OCI-LY7 (cell line): Measurements from ENCODE around the gene CTNNBL1. TPM values are rescaled to one million over a fixed set of nuclear protein-coding genes. Genes with fewer than 3 reads are reported as not detected.

Experiments
- BruUV-seq: library from RNA; stranded (reverse); fragments of 400-500 nt; replicated peaks from 2 replicates; lab custom pipeline; 2021; lab: Mats Ljungman, UMichigan
- CTCF ChIA-PET: fragments of 300-600 bp; sonication (Branson Sonifier 250); formaldehyde crosslinking; loops from one replicate; lab custom pipeline; 2022; ENCODE audit warnings: antibody characterized with exemption; ENCODE audit not compliant: unreplicated experiment; lab: Charles Lee
- POLR2A ChIA-PET: fragments of 300-600 bp; sonication (Branson Sonifier 250); formaldehyde crosslinking; loops from one replicate; lab custom pipeline; 2022; ENCODE audit warnings: antibody characterized with exemption; lab: Charles Lee
- DNase-seq: peaks from one replicate; pipeline ENCODE4 v3.0.0-alpha.2; 2015; ENCODE audit warnings: low spot score
- H2AFZ ChIP-seq: fragments of 200-600 bp; sonication (generic), shearing (Covaris generic); 2 replicates; pipeline ENCODE4 v1.6.1; 2014; ENCODE audit warnings: mild to moderate bottlenecking, antibody characterized with exemption, low read length, moderate library complexity
- H3K27ac ChIP-seq: fragments of 200-600 bp; sonication (generic); 2 replicates; pipeline ENCODE4 v1.5.1; 2014; ENCODE audit warnings: mixed run types, low read depth, mild to moderate bottlenecking, moderate library complexity, low read length, inconsistent platforms; ENCODE audit not compliant: poor library complexity, severe bottlenecking
- H3K36me3 ChIP-seq: fragments of 200-600 bp; sonication (generic); 2 replicates; pipeline ENCODE4 v1.6.1; 2014; ENCODE audit warnings: mild to moderate bottlenecking, antibody characterized with exemption, low read length, moderate library complexity, mixed read lengths; ENCODE audit not compliant: insufficient read depth
- H3K4me1 ChIP-seq: fragments of 200-600 bp; sonication (generic); 2 replicates; pipeline ENCODE4 v1.5.1; 2014; ENCODE audit warnings: mild to moderate bottlenecking, low read length; ENCODE audit not compliant: insufficient read depth, poor library complexity, severe bottlenecking
- H3K4me2 ChIP-seq: fragments of 200-600 bp; sonication (generic); 2 replicates; pipeline ENCODE4 v1.6.1; 2014; ENCODE audit warnings: mild to moderate bottlenecking, low read length
- H3K4me3 ChIP-seq: fragments of 200-600 bp; sonication (generic); 2 replicates; pipeline ENCODE4 v1.5.1; 2014; ENCODE audit warnings: mild to moderate bottlenecking, low read depth, low read length; ENCODE audit not compliant: poor library complexity, severe bottlenecking
- H3K79me2 ChIP-seq: fragments of 200-600 bp; sonication (generic); 2 replicates; pipeline ENCODE4 v1.6.1; 2016; ENCODE audit warnings: low read depth, mild to moderate bottlenecking, low read length, moderate library complexity, mixed read lengths; ENCODE audit not compliant: insufficient read depth
- H3K9me2 ChIP-seq: fragments of 200-600 bp; sonication (generic); 2 replicates; pipeline ENCODE4 v1.6.1; 2016; ENCODE audit warnings: mild to moderate bottlenecking, low read length, mixed read lengths; ENCODE audit not compliant: insufficient read depth
- H3K9me3 ChIP-seq: fragments of 200-600 bp; sonication (generic); 2 replicates; pipeline ENCODE4 v1.6.1; 2014; ENCODE audit warnings: mild to moderate bottlenecking, mixed run types, low read length, mixed read lengths
- H4K20me1 ChIP-seq: fragments of 200-600 bp; sonication (generic); 2 replicates; pipeline ENCODE4 v1.6.1; 2014; ENCODE audit warnings: mild to moderate bottlenecking, antibody characterized with exemption, low read length, moderate library complexity, mixed read lengths; ENCODE audit not compliant: insufficient read depth
- EZH2phosphoT487 ChIP-seq: fragments of 200-600 bp; sonication (generic); IDR thresholded peaks from 2 replicates; pipeline ENCODE4 v1.6.1; 2018; ENCODE audit warnings: low read depth, borderline replicate concordance, mild to moderate bottlenecking, mixed run types, antibody characterized with exemption, low read length, moderate library complexity, mixed read lengths
- intact Hi-C: fragments of 100-400 bp; cut with micrococcal nuclease; formaldehyde crosslinking; loops from one replicate; pipeline ENCODE4 v1.10.0; 2022; ENCODE audit not compliant: unreplicated experiment
- total RNA-seq, 2 experiments: library from RNA; depleted of rRNA in 1 of 2; stranded (reverse); fragments of >200 nt in 1 of 2; shearing (Covaris generic) in 1 of 2; gene quantifications; 2 replicates each; pipeline ENCODE4 v1.2.3, GENCODE V29; 2014 to 2022
- TF ChIP-seq, protein P1 (sequence below): fragments of 200-600 bp; sonication (generic); conservative IDR thresholded peaks from 2 replicates; pipeline ENCODE4 v1.5.1; 2014; ENCODE audit warnings: mild to moderate bottlenecking, antibody characterized with exemption, low read length, moderate library complexity, mixed read lengths

The CTNNBL1 gene
- total RNA-seq, 2 experiments from 2014 or later: 38.0 to 90.0 TPM

GRCh38 chr20:37711994-37712964, 18.4 kb downstream of the CTNNBL1 start:
- DNase-seq: no peak
- H3K4me3 ChIP-seq: no peak overlapping the region
- intact Hi-C loops: no loop called here
- ChIA-PET CTCF (no interaction called here), POLR2A (no interaction called here)
- H2AFZ ChIP-seq: no peak overlapping the region
- no peak for TF ChIP-seq EZH2phosphoT487
- TF ChIP-seq, protein P1, sequence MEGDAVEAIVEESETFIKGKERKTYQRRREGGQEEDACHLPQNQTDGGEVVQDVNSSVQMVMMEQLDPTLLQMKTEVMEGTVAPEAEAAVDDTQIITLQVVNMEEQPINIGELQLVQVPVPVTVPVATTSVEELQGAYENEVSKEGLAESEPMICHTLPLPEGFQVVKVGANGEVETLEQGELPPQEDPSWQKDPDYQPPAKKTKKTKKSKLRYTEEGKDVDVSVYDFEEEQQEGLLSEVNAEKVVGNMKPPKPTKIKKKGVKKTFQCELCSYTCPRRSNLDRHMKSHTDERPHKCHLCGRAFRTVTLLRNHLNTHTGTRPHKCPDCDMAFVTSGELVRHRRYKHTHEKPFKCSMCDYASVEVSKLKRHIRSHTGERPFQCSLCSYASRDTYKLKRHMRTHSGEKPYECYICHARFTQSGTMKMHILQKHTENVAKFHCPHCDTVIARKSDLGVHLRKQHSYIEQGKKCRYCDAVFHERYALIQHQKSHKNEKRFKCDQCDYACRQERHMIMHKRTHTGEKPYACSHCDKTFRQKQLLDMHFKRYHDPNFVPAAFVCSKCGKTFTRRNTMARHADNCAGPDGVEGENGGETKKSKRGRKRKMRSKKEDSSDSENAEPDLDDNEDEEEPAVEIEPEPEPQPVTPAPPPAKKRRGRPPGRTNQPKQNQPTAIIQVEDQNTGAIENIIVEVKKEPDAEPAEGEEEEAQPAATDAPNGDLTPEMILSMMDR: no peak
- peaks cover 6% of the 10 kb centered on the region for H3K79me2 ChIP-seq
- H3K9me3 ChIP-seq: no peaks in the 10 kb centered on the region
- BruUV-seq: no TSS peak
- no peak overlapping the region for H3K27ac ChIP-seq
- H3K4me2 ChIP-seq: no peak overlapping the region
- H3K9me2 ChIP-seq: no peaks in the 10 kb centered on the region
- no peaks in the 10 kb centered on the region; the same call in none of the 2 replicates for H4K20me1 ChIP-seq
- H3K36me3 ChIP-seq: no peaks in the 10 kb centered on the region; the same call in 1 of the 2 replicates
- no peaks in the 10 kb centered on the region for H3K4me1 ChIP-seq

GRCh38 chr20:37713396-37713795, 19.6 kb downstream of the CTNNBL1 start:
- H3K36me3 ChIP-seq: no peaks in the 10 kb centered on the region; the same call in 1 of the 2 replicates
- no peaks in the 10 kb centered on the region for H3K4me1 ChIP-seq
- no peak for DNase-seq
- no peaks in the 10 kb centered on the region for H3K9me3 ChIP-seq
- H3K27ac ChIP-seq: no peak overlapping the region
- ChIA-PET POLR2A (interaction anchor here (1.0 kb wide), 1 partner anchor 24 kb away, joined by 3 read pairs; no protein-coding TSS in a partner anchor), CTCF (interaction anchor here (0.5 kb wide), 1 partner anchor 456 kb away, joined by 5 read pairs; no protein-coding TSS in a partner anchor)
- H2AFZ ChIP-seq: no peak overlapping the region
- no peaks in the 10 kb centered on the region for H3K9me2 ChIP-seq
- no peaks in the 10 kb centered on the region; the same call in none of the 2 replicates for H4K20me1 ChIP-seq
- H3K4me2 ChIP-seq: no peak overlapping the region
- TF ChIP-seq EZH2phosphoT487: no peak
- TF ChIP-seq, protein P1: no peak
- peaks cover 6% of the 10 kb centered on the region; the same call in 1 of the 2 replicates for H3K79me2 ChIP-seq
- intact Hi-C loops: no loop called here
- H3K4me3 ChIP-seq: no peak overlapping the region
- no TSS peak for BruUV-seq
